H1 (cell line): Measurements from ENCODE around the gene SAMD4A.

Source experiments
- CTCF ChIP-seq, 3 experiments: IDR thresholded peaks; 1 replicate in 2 of 3; 2 replicates in 1 of 3; pipeline versions ENCODE4 v1.5.1 to v1.6.1; 2011; ENCODE audit warnings: low read length in 3 of 3, mild to moderate bottlenecking in 3 of 3, inconsistent platforms in 2 of 3, low read depth in 1 of 3, moderate library complexity in 1 of 3; ENCODE audit not compliant: insufficient read depth in 1 of 3; ENCODE audit errors: control extremely low read depth in 1 of 3
- EP300 ChIP-seq, 2 experiments: IDR thresholded peaks; 1 replicate in 1 of 2; 2 replicates in 1 of 2; pipeline ENCODE4 v1.6.1; 2011 to 2012; ENCODE audit warnings: low read depth in 2 of 2, low read length in 2 of 2, mild to moderate bottlenecking in 2 of 2, borderline replicate concordance in 1 of 2, inconsistent platforms in 1 of 2, moderate library complexity in 1 of 2
- HDAC6 ChIP-seq: IDR thresholded peaks from one replicate; pipeline ENCODE4 v1.7.1; 2012; ENCODE audit warnings: low read depth, mild to moderate bottlenecking, inconsistent platforms, low read length, moderate library complexity
- JUND ChIP-seq: IDR thresholded peaks from 2 replicates; pipeline ENCODE4 v1.6.1; 2011; ENCODE audit warnings: mild to moderate bottlenecking, improper control_type of control experiment, low read length
- POLR2AphosphoS5 ChIP-seq: IDR thresholded peaks from 2 replicates; pipeline ENCODE4 v1.6.1; 2011; ENCODE audit warnings: low read depth, low read length
- USF2 ChIP-seq: IDR thresholded peaks from 2 replicates; pipeline ENCODE4 v1.6.1; 2011; ENCODE audit warnings: low read length, improper control_type of control experiment
- YY1 ChIP-seq: IDR thresholded peaks from 2 replicates; pipeline ENCODE4 v1.6.1; 2011; ENCODE audit warnings: low read depth, mild to moderate bottlenecking, low read length
- TF ChIP-seq, protein P1 (sequence below): fragments of 300-600 bp; sonication (generic); IDR thresholded peaks from 2 replicates; pipeline ENCODE4 v1.7.1; 2012; ENCODE audit warnings: low read length, moderate library complexity, mild to moderate bottlenecking, inconsistent platforms; ENCODE audit not compliant: insufficient replicate concordance

GRCh38 chr14:54766276-54767138 lies 199.6 kb downstream of the SAMD4A start:
- TF ChIP-seq JUND (no peak), HDAC6 (no peak), EP300 (IDR thresholded peaks at IDR 0.05; ENCODE audit: borderline replicate concordance in 1 of 2, low read depth in 2 of 2, low read length in 2 of 2) (no peak), YY1 (no peak), CTCF (IDR thresholded peaks at IDR 0.05; ENCODE audit: control extremely low read depth in 1 of 3, insufficient read depth in 1 of 3, low read depth in 1 of 3, low read length in 3 of 3) (no peak), USF2 (no peak), POLR2AphosphoS5 (no peak)
- TF ChIP-seq, protein P1, sequence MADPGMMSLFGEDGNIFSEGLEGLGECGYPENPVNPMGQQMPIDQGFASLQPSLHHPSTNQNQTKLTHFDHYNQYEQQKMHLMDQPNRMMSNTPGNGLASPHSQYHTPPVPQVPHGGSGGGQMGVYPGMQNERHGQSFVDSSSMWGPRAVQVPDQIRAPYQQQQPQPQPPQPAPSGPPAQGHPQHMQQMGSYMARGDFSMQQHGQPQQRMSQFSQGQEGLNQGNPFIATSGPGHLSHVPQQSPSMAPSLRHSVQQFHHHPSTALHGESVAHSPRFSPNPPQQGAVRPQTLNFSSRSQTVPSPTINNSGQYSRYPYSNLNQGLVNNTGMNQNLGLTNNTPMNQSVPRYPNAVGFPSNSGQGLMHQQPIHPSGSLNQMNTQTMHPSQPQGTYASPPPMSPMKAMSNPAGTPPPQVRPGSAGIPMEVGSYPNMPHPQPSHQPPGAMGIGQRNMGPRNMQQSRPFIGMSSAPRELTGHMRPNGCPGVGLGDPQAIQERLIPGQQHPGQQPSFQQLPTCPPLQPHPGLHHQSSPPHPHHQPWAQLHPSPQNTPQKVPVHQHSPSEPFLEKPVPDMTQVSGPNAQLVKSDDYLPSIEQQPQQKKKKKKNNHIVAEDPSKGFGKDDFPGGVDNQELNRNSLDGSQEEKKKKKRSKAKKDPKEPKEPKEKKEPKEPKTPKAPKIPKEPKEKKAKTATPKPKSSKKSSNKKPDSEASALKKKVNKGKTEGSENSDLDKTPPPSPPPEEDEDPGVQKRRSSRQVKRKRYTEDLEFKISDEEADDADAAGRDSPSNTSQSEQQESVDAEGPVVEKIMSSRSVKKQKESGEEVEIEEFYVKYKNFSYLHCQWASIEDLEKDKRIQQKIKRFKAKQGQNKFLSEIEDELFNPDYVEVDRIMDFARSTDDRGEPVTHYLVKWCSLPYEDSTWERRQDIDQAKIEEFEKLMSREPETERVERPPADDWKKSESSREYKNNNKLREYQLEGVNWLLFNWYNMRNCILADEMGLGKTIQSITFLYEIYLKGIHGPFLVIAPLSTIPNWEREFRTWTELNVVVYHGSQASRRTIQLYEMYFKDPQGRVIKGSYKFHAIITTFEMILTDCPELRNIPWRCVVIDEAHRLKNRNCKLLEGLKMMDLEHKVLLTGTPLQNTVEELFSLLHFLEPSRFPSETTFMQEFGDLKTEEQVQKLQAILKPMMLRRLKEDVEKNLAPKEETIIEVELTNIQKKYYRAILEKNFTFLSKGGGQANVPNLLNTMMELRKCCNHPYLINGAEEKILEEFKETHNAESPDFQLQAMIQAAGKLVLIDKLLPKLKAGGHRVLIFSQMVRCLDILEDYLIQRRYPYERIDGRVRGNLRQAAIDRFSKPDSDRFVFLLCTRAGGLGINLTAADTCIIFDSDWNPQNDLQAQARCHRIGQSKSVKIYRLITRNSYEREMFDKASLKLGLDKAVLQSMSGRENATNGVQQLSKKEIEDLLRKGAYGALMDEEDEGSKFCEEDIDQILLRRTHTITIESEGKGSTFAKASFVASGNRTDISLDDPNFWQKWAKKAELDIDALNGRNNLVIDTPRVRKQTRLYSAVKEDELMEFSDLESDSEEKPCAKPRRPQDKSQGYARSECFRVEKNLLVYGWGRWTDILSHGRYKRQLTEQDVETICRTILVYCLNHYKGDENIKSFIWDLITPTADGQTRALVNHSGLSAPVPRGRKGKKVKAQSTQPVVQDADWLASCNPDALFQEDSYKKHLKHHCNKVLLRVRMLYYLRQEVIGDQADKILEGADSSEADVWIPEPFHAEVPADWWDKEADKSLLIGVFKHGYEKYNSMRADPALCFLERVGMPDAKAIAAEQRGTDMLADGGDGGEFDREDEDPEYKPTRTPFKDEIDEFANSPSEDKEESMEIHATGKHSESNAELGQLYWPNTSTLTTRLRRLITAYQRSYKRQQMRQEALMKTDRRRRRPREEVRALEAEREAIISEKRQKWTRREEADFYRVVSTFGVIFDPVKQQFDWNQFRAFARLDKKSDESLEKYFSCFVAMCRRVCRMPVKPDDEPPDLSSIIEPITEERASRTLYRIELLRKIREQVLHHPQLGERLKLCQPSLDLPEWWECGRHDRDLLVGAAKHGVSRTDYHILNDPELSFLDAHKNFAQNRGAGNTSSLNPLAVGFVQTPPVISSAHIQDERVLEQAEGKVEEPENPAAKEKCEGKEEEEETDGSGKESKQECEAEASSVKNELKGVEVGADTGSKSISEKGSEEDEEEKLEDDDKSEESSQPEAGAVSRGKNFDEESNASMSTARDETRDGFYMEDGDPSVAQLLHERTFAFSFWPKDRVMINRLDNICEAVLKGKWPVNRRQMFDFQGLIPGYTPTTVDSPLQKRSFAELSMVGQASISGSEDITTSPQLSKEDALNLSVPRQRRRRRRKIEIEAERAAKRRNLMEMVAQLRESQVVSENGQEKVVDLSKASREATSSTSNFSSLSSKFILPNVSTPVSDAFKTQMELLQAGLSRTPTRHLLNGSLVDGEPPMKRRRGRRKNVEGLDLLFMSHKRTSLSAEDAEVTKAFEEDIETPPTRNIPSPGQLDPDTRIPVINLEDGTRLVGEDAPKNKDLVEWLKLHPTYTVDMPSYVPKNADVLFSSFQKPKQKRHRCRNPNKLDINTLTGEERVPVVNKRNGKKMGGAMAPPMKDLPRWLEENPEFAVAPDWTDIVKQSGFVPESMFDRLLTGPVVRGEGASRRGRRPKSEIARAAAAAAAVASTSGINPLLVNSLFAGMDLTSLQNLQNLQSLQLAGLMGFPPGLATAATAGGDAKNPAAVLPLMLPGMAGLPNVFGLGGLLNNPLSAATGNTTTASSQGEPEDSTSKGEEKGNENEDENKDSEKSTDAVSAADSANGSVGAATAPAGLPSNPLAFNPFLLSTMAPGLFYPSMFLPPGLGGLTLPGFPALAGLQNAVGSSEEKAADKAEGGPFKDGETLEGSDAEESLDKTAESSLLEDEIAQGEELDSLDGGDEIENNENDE: no peak
